HG03575 (cell line): ENCODE results near the gene GPATCH8.

Experiments
- ATAC-seq: cut with Tn5 transposase; IDR thresholded peaks from one replicate; pipeline ENCODE4 v1.9.1; 2021; ENCODE audit not compliant: unreplicated experiment, insufficient number of reproducible peaks, low FRiP score; ENCODE audit errors: extremely low read depth

GPATCH8 gene

GRCh38 chr17:44363613-44364159 is 139.5 kb downstream of the GPATCH8 start, which contains the start of gene FAM171A2:
FAM171A2 (minus strand) TSS chr17:44363853; CDS start chr17:44363714, 139 bp downstream.
- no peak for ATAC-seq

DNA sequence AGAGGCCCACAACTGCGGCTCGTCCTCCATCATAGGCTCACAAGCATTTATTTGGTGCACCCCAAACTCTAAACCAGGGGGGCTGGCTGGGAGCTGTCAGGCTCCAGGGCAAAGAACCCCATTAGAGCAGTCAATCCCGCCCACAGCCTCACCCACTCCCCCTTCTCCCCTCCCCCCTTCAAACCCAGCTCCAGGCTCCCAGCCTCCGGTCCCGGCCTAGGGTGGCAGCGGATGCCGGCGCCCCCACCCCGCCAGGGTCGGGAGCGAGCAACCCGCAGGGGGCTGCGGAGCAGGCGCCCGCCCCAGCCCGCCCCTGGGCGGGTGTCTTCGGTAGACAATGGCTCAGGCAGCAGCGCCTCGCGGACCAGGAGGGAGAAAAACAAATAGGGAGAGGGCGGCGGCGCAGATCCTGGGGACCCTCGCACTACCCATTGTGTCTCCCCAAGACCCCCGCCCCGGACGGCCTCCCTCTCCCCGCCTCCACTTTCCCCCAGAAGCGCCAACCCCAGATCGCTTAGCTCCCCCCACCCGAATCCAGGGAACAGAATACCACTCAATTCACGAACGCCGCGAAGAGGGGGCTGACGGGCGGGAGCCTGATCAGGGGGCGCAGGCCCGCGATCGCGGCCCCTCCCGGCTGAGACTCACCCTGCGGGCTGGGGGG is 140.1 kb downstream of the GPATCH8 start:
- ATAC-seq: no peak

- no peak for ATAC-seq
These were observed 140.7 kb downstream of the GPATCH8 start for GRCh38 chr17:44362459-44362948.

- no peak for ATAC-seq
These were observed 141.6 kb downstream of the GPATCH8 start for GRCh38 chr17:44361292-44362260.

- ATAC-seq: no peak
These were observed 142.4 kb downstream of the GPATCH8 start for GRCh38 chr17:44360826-44361225.

DNA sequence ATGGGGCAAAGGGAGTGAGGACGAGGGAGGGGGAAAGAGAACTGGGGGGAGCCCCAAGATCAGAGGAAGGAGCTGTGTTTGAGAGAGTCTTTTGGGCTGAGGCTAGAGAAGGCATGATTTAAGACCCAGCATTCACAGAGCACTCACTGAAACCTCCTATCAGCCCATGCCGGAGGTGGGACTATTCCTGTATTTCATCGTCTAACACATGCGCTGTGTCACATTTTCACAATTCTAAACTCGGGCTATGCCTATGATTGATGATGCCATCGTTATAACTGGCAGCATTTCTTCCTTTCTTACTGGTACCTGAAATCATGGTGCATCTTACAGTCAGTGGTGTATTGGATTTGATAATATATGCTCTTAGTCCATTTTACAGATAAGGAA is 143.1 kb downstream of the GPATCH8 start:
- no peak for ATAC-seq

DNA sequence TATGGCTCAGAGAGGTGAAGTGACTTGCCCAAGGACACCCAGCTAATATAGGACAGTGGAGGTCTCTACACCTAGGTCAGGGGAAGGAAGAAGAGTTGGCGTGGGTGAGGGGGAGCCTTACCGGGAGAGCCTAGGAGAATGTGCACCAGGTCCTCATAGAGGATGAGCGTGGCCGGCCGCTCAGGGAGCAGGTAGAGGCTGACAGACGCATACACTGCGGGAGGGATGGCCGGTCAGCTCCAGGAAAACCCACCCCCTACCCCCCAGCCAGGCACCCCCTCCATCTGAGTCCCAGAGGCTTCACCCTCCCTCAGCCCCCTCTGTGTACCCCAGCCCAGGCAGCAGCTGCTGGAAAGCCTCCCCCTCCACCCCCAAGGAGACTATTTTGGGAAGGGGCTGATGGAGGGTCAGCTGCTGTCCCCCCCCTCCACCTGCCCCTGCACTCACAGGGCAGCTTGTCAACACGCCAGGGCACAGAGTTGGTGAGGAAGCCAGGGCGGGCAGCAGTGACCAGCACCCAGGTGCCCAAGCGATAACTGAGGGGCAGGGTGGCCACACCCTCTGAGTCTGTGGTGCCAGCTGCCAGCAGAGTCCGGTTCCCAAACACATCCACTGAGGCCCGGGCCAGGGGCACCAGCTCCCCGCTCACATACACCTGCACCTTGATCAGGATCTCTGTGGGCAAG is 143.6 kb downstream of the GPATCH8 start:
- ATAC-seq: no peak

DNA sequence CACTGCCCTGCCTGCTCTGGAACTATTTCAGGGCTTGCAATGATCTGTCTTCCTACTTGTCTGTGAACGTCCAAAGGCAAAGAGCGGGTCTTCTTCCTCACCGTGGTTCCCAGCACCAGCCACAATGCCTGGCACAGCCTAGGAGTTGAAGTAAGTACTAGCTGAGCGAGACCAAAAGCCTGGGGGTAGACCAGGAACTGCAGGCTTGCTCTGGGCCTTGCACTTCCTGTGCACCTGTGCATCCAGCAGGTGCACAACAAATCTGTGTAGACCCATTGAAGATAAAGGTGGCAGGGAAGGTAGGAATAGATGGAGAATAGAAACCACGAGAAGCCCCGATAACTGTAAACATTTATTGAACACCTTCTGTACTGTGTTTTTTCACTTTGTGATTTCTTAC is 144.2 kb downstream of the GPATCH8 start:
- no peak for ATAC-seq

DNA sequence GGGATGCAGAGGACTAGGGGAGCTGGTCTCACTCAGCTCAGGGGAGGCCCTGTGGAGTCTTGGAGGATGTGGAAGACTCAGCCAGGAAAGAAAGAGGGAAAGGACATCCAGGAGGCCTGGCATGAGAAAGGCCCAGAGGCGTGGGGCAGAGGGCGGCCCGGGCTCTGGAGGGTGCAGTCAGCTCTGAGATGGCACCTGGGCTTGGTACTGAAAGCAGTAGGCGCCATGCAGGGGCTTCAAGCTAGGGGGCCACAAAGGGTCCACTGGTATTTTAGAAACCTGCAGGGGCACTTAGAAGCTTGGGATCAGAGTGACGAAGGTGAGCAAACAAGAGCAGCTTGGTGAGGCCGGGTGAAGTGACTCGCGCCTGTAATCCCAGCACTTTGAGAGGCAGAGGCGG is 145.1 kb downstream of the GPATCH8 start:
- no peak for ATAC-seq

GRCh38 chr17:44356241-44356640 is 147.0 kb downstream of the GPATCH8 start:
- ATAC-seq: no peak

DNA sequence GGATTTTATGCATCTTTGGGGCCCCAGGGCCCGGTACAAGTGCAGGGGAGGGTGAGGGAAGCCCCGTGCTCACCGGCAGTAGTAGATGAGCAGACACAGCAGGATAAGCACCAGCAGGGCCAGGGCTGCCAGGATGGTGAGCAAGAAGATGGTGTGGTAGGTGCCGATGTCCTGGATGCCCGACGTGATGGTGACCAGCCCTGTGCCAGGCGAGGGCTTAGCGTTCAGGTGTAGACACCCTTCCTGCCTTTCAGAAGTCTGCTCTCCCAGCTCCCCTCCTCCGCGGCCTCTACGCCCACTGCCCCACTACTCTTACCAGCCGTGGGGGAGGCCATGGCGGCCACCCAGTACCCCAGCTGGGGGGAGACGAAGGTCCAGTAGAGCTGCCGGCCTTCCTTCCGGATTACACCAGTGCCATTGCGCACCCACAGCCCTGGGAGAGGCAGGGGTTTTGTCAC is 147.5 kb downstream of the GPATCH8 start:
- no peak for ATAC-seq

DNA sequence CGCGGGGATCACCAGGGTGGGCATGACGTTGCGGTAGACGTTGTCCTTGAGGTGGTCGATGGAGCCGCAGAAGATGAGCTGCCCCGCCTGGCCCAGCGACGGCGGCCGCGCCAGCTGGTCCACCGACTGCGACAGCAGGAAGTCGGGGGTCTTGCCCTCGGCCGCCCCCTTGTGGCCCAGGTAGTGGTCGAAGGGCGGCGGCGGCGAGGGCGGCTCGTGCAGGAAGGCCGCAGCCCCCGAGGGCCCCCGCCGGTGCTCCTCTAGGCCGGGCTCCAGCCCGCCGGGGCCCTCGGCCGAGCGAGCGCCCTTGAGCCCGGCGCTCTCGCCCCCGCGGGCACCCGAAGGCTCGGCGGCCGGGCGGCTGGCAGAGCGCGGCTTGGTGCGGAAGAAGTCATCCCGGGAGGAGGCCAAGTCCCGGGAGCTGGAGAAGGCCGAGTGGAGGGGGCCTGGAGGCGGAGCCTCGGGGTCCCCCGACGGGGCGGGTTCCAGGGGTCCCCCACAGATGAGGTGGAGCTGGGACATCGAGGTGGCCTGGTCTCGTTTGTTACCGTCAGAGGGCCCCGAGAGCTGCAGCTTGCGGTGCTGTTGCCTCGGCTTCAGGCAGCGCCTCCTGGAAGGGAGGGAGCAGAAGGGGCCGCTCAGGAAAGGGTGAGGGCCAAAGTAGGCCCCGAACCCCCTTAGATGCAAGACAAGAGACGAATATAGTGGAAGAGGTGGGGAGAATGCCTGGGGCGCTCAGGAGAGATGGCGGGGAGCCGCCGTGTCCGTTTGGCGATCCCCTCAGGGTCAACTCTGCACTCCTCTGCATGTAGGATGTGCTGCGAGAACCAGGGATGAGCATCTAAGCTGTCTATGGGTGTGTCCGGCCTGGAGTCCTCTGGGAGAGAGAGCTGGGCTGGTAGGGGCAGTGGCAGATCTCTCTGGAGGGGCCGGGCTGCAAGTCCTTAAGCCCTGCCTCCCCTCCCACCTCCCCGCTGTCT is 148.3 kb downstream of the GPATCH8 start:
- ATAC-seq: no peak

GRCh38 chr17:44353672-44354331 is 149.4 kb downstream of the GPATCH8 start:
- no peak for ATAC-seq

DNA sequence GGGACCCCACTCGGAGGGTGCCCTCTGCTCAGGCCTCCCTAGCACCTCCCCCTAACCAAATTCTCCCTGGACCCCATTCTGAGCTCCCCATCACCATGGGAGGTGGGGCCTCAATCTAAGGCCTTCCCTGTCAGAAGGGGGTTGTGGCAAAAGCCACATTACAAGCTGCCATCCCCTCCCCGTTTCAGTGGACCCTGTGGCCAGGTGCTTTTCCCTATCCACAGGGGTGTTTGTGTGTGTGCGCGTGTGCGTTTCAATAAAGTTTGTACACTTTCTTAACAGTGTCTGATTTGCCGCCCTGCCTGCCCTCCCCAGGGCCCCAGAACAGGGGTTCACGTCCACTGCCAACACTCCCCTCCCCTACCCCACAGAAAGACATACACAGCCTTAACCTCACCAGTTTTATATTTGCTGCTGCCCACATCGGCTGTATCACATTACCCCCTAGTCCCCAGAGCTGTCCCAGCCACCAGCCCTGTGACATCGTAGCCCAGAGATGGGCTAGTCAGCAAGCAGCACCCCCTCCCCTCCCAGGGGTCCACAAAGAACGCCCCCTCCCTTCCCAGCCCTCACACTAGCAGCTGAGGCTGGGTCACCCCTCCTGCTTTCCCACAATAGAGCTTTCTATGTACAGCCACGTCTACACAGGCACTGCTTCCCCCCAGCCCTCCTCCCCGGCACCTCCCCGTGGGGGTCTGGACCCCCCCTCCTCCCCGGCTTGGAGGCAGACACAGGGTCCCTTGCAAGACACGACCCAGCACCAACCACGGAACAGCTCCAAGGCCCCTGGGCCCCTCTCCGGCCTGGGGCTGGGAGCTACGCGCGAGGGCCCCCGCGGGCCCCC is 150.2 kb downstream of the GPATCH8 start:
- no peak for ATAC-seq

- ATAC-seq: no peak
These were observed 151.0 kb downstream of the GPATCH8 start for GRCh38 chr17:44351961-44352827.

GRCh38 chr17:44351464-44351863 is 151.7 kb downstream of the GPATCH8 start:
- ATAC-seq: no peak
